Measurements from ENCODE around the gene RUNX2.

GRCh38 chr6:45513213-45513618, 185.1 kb downstream of the RUNX2 start:
- TF ChIP-seq CTCF (IDR thresholded peaks at IDR 0.05; ENCODE audit: low read depth, low read length) = no peak
- TF ChIP-seq POLR2A (IDR thresholded peaks at IDR 0.05; ENCODE audit: extremely low read depth, insufficient read length) = no peak
- TF ChIP-seq, protein P1, sequence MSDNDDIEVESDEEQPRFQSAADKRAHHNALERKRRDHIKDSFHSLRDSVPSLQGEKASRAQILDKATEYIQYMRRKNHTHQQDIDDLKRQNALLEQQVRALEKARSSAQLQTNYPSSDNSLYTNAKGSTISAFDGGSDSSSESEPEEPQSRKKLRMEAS (IDR thresholded peaks at IDR 0.05; ENCODE audit: low read depth, low read length) = no peak

Measured in NB4 (cell line).